ELR (cell line): Measurements from ENCODE around the gene MB21D2.

Experiments used
- DNase-seq: peaks from one replicate; pipeline ENCODE4 v3.0.0-alpha.2; 2015; ENCODE audit warnings: low read depth

MB21D2 gene

DNA sequence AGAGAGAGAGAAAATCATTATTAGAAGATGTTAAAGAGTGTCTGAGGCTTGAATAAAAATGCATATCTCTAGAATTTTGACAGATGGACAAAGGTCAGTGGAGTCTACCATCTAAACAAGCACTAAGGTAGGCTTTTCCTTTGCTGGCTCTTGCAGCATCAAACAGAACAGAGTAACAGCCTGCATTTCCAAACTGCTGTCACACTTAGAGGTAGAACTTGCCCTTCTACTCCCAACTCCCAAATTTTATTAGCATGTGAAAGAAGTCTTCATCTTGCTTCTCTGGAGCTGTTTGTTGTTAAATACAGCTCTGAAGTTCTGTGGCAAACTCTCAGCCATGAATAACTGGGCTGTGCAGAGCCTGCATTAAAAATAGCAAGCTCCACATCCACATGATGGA lies 4.1 kb upstream of the MB21D2 start:
- no peak for DNase-seq

- DNase-seq, result no peak
Measured at GRCh38 chr3:192920411-192920810, 2.8 kb upstream of the MB21D2 start.

GRCh38 chr3:192919901-192920300 lies 2.2 kb upstream of the MB21D2 start:
- no peak for DNase-seq

- DNase-seq, result no peak
Measured at GRCh38 chr3:192918275-192918588, 576 bp upstream of the MB21D2 start.

- DNase-seq, result no peak
Measured at GRCh38 chr3:192917028-192917403, 640 bp downstream of the MB21D2 start.

- peak; percentile 82 for DNase-seq
Measured at GRCh38 chr3:192916371-192917027, 1.2 kb downstream of the MB21D2 start.

- peak; percentile 61 for DNase-seq
Measured at GRCh38 chr3:192915722-192916121, 1.9 kb downstream of the MB21D2 start.

DNA sequence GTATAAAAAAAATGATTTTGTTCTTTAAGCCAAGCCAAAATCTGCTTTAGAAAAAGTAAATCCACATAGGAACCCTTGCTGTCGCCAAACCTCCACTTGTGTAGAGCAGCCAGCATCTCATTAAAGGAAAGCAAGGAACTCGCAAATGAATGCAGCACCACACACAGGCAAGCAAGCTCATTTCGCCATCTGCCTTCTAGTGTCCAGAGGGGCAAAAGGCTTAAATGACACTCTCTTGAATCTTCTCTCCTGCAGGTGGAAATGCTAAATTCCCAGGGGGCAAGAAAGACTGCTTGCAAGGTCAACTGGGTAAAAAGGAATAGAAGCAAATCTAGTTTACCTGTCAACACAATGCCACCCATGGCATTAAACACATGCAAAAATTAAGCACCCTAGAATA lies 2.4 kb downstream of the MB21D2 start:
- peak; percentile 71 for DNase-seq

- no peak for DNase-seq
Measured at GRCh38 chr3:192914848-192915247, 2.8 kb downstream of the MB21D2 start.

DNA sequence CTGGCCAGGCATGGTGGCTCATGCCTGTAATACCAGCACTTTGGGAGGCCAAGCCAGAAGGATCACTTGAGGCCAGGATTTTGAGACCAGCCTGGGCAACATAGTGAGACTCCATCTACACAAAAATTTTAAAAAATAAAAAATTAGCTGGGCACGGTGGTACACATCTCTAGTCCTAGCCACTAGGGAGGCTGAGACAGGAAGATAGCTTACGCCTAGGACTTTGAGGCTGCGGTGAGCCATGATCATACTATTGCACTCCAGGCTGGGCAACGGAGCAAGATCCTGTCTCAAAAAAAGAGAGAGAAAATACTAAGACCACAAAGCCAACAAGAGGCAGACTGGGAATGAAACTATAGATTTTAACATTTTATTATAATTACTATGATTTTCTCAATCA lies 4.1 kb downstream of the MB21D2 start:
- DNase-seq, result no peak

DNA sequence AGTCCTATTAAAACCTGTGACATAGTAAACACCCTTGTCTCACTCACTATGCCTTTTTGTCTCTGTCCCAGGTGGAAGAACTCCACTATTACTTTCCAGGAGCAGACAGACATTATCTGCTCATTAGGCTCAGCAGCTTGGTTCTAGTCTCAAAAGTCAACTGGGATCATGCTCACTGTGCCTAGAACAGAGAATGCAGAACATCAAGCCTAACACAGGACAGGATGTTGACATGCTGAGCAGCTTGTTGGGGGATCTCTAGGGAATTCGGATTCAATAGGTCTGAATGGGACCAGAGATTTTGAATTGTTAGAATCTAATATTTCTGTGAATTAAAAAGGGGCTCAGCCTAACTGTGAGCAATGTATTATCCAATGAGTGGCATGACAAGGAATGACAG lies 6.4 kb downstream of the MB21D2 start:
- no peak for DNase-seq

DNA sequence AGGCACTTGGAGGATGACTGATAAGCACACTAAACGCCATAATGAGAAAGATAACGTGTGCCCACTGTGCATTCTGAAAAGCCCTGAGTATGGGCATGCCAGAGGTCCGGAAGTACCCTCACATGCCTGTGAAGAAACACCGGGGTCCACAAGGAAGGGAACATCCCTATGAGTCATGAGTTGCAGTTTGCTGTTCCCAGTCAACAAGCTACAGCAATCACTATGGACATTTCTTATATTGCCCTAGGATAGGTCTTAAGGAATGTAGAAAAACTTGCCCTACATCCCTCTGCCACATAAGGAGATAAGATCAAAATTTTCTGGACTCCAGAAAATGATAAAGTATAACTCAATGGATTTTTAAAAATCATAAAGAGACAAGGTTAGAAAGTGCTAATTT lies 9.9 kb downstream of the MB21D2 start:
- peak; percentile 59 for DNase-seq

DNA sequence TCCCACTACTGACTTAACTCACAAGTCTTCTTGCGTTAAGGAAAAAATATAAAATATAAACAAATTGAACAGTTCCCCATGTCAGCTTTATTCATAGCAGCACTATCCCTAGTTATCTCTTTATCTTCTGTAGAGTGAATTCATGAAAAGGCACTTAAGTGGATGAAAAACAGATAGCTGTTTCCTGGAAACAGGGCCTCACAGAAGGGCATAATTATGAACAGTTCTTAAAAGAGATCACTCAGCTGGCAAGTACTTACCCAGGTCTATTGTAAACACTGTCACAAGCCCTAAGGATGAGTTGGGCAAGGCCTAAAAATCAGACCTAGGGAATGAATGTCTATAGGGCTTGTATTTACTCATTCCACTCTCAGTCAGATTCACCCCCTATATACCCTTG lies 10.7 kb downstream of the MB21D2 start:
- no peak for DNase-seq

DNA sequence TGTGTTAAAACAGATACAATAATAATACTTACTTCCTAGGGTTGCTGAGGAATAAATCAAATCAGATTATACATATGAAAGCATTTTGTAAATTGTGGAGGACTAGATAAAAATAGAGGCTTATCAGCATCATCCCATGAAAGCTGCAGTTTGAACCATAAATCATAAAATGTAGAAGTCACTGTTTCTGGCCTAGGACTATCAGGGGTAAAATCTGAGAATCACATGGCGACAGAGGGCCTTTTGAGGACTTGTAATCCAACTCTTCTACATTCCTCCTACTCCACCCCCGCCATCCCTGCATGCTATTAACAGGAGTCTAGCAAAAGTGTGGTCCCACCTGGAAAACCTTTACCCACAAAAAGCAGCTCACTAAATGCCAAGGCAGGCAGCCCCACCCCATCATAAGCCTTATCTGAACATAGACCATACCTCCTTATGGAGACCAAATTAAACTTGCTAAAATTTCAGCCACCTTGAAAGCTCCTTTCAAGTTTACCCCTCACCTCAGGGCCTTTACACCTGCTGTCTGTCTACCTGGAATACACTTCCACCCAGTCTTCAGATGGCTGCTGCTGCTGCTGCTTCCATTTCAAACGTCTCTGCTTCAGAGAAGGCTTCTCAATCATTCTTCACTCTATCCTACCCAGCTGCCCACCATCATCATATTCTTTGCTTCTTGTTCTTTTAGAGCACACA lies 11.5 kb downstream of the MB21D2 start:
- DNase-seq, result no peak

DNA sequence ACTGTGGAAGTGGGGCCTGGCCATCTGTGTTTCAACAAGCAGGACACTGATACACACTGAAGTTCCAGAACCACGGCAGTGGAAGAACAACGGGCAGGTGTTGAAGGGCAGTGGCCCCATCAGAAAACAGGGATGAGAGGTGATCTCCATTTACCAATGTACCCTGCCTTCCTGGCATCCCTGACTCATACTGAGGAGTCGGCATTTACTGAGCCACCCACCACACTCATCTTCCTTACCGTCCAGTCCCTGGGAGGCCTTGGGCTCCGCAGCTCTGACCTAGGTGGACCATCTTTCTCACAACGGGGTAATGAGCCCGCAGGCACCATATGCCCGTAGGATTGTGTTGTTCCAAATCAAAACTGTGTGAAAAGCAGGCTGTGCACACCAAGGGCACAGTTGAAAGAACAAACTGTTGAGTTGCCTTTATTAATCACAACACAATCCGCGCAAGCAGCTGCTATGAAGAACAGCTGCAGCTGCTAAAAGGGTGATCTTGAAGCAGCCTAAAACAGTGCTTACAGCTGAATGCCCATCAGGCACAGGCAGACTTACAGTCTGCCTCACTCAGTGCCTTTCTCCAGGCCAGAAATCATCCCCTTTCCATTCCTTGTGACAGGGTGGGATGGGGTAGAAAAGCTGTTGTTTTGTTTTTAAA lies 12.9 kb downstream of the MB21D2 start:
- DNase-seq, result no peak

- no peak for DNase-seq
Measured at GRCh38 chr3:192902549-192902948, 15.1 kb downstream of the MB21D2 start.

- DNase-seq, result peak; percentile 99
Measured at GRCh38 chr3:192901435-192901834, 16.2 kb downstream of the MB21D2 start.

GRCh38 chr3:192899540-192899982 lies 18.1 kb downstream of the MB21D2 start:
- DNase-seq, result peak; percentile 96

DNA sequence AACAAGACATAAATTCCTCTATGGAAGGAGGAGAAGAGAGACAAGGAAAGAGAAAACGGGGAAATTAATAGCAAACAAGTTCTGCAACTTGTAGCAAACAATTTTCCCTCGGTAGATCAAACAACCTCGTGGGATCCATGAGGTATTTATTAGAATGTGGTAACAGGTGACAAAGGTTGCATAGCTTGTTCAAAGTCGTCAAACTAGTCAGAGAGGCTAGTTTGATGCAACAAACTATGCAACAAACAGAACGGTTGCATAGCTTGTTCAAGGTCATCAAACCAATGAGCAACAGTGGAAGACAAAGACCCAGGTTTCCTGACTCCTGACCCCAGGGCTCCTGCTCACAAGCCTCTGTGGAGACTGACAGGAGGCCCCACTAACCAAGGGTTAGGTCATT lies 20.7 kb downstream of the MB21D2 start:
- DNase-seq, result no peak

DNA sequence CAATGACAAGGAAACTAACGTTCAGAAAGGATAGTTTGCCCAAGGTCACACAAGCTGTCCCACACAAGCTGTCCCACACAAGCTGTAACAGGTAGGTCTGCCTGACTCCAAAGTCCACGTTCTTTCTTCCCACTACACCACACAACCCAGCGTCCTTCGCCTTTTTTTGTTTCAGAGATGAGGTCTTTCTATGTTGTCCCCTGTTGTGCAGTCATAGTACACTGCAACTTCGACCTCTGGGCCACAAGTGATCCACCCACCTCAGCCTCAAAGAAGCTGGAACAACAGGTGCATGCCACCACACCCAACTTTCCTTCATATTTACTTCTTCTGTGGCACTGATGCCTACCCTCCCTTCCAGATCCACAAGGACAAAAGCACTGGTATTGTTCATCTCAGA lies 21.4 kb downstream of the MB21D2 start:
- DNase-seq, result no peak

DNA sequence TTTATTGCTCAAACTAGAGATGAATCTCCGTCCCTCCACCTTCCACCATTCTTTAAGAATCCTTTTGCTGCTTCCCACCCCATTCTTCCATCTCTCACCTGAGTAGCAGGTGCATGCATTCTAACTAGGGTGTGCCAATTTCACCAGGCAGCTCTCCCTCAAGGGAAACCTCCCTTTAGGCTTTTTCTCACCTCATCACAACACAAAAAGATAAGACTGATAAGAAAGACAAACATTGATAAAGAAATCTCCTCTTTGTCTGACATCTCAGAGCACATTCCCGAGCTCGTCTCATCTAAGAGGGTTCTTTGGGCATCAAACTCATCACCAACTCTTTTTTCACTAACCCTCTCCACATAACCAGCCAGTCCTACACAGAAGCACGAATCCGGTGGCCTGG lies 23.0 kb downstream of the MB21D2 start:
- no peak for DNase-seq

DNA sequence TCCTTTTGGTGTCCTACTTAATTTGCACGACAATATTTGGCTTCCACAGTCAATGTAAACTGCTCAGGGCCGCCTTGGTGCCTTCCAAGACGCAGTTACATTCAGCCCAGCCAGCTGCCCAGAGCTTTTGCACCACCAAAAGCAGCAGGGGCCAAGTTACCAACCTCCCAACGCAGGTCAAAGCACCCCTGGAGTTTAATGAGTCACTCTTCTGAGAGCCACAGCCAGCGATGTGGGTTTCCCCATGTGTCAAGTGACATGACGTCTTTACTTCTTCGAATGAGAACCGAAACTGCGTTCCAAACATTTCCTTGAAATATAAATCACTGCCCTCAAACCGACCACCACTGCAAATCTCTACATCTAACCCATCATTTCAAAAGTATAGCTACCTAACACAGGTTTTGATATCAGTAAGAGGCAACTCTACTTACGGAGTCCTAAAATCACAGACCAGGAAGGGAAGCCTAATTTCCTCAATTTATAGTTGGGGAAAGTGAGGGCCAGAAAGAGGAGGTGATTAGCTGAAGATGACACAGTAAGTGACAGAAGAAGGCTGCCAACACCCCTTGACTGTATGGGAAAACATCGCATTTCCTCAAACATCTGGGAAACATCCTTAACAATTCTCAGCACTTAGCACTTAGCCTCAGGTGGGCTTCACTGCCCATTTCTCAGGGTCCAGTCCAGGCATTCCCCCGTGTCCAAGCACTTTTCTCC lies 24.5 kb downstream of the MB21D2 start:
- DNase-seq, result peak; percentile 98
